Suprapubic skin (tissue), 4 donors: ENCODE measurements around the gene C22orf31. TPM values are rescaled to one million over a fixed set of nuclear protein-coding genes. Genes with fewer than 3 reads are reported as not detected.

Experiments used
- DNase-seq, 2 donors: peaks; one replicate each; pipeline ENCODE4 v3.0.0-alpha.2; 2019; ENCODE audit warnings: low spot score in 2 of 2
- H3K27ac ChIP-seq: fragments of 200-600 bp; sonication (generic); one replicate; pipeline ENCODE4 v1.5.1; 2019
- H3K27me3 ChIP-seq: fragments of 200-600 bp; sonication (generic); one replicate; pipeline ENCODE4 v1.5.1; 2019
- H3K36me3 ChIP-seq: fragments of 200-600 bp; sonication (generic); one replicate; pipeline ENCODE4 v1.5.1; 2019
- H3K4me1 ChIP-seq: fragments of 200-600 bp; sonication (generic); one replicate; pipeline ENCODE4 v1.5.1; 2019
- H3K4me3 ChIP-seq: fragments of 200-600 bp; sonication (generic); one replicate; pipeline ENCODE4 v1.5.1; 2019; ENCODE audit warnings: mild to moderate bottlenecking
- H3K9me3 ChIP-seq: fragments of 200-600 bp; sonication (generic); one replicate; pipeline ENCODE4 v1.5.1; 2019
- CTCF ChIP-seq, 2 donors: fragments of 200-600 bp in 1 of 2; fragments of 450-650 bp in 1 of 2; sonication (generic) in 1 of 2; IDR thresholded peaks; one replicate each; pipeline ENCODE4 v1.5.1; 2016 to 2019; ENCODE audit warnings: antibody characterized with exemption in 2 of 2, mild to moderate bottlenecking in 1 of 2, moderate library complexity in 1 of 2
- EP300 ChIP-seq: sonication (generic); formaldehyde crosslinking; IDR thresholded peaks from one replicate; pipeline ENCODE4 v1.6.1; 2017; ENCODE audit warnings: antibody characterized with exemption
- POLR2A ChIP-seq, 2 donors: fragments of 450-650 bp; IDR thresholded peaks; one replicate each; pipeline ENCODE4 v1.6.1; 2017; ENCODE audit warnings: antibody characterized with exemption in 2 of 2, mild to moderate bottlenecking in 2 of 2, moderate library complexity in 2 of 2
- POLR2AphosphoS5 ChIP-seq, 3 donors: sonication (generic); formaldehyde crosslinking; IDR thresholded peaks; one replicate each; pipeline ENCODE4 v1.6.1; 2017; ENCODE audit warnings: antibody characterized with exemption in 3 of 3
- WGBS: methylation state at CpG from one replicate; pipeline ENCODE4 v1.1.5; 2018; 5-methylcytosine and 5-hydroxymethylcytosine counted together
- total RNA-seq, 4 donors: library from RNA; depleted of rRNA; stranded (reverse); fragments of >200 nt; gene quantifications; one replicate each; pipeline ENCODE4 v1.1.0, GENCODE V29; 2016

The C22orf31 gene
- total RNA-seq, 4 donors from 2014 or later: not detected

- WGBS: 79% methylated on average over 4 of the region's 4 CpGs
- peak in 1 of 2 donors; percentile 19 for DNase-seq
- Histone ChIP-seq H3K27me3 (no peaks in the 10 kb centered on the region), H3K9me3 (no peaks in the 10 kb centered on the region), H3K27ac (no peak overlapping the region), H3K4me3 (no peak overlapping the region), H3K36me3 (no peaks in the 10 kb centered on the region), H3K4me1 (peaks cover 37% of the 10 kb centered on the region)
- TF ChIP-seq POLR2A (IDR thresholded peaks at IDR 0.05): no peak
- TF ChIP-seq EP300: no peak
- no peak for TF ChIP-seq POLR2AphosphoS5 (IDR thresholded peaks at IDR 0.05)
- no peak for TF ChIP-seq CTCF (IDR thresholded peaks at IDR 0.05)
Observed at GRCh38 chr22:29069463-29069862, 7.8 kb upstream of the C22orf31 start.

GRCh38 chr22:29065468-29066190, 4.0 kb upstream of the C22orf31 start:
- Histone ChIP-seq H3K9me3 (no peaks in the 10 kb centered on the region), H3K4me1 (peaks cover 7% of the 10 kb centered on the region), H3K27me3 (no peaks in the 10 kb centered on the region), H3K36me3 (no peaks in the 10 kb centered on the region), H3K4me3 (no peak overlapping the region), H3K27ac (no peak overlapping the region)
- peak in 1 of 2 donors; percentile 5 for DNase-seq
- no peak for TF ChIP-seq EP300
- TF ChIP-seq POLR2AphosphoS5 (IDR thresholded peaks at IDR 0.05): no peak
- no peak for TF ChIP-seq POLR2A (IDR thresholded peaks at IDR 0.05)
- TF ChIP-seq CTCF (IDR thresholded peaks at IDR 0.05): no peak
- 36% methylated on average over 7 of the region's 7 CpGs for WGBS

- TF ChIP-seq CTCF (IDR thresholded peaks at IDR 0.05) (no peak), EP300 (no peak), POLR2A (IDR thresholded peaks at IDR 0.05) (no peak), POLR2AphosphoS5 (IDR thresholded peaks at IDR 0.05) (no peak)
- Histone ChIP-seq H3K36me3 (no peaks in the 10 kb centered on the region), H3K9me3 (no peaks in the 10 kb centered on the region), H3K4me1 (peaks cover 6% of the 10 kb centered on the region), H3K27me3 (no peaks in the 10 kb centered on the region), H3K4me3 (no peak overlapping the region), H3K27ac (no peak overlapping the region)
- 55% methylated on average over 8 of the region's 8 CpGs for WGBS
- peak in 1 of 2 donors; percentile 17 for DNase-seq
Observed at GRCh38 chr22:29062286-29062821, 723 bp upstream of the C22orf31 start.

GRCh38 chr22:29060931-29061330, 700 bp downstream of the C22orf31 start:
- Histone ChIP-seq H3K9me3 (no peaks in the 10 kb centered on the region), H3K27me3 (no peaks in the 10 kb centered on the region), H3K27ac (no peak overlapping the region), H3K4me3 (no peak overlapping the region), H3K4me1 (peaks cover 3% of the 10 kb centered on the region), H3K36me3 (no peaks in the 10 kb centered on the region)
- DNase-seq: peak in 1 of 2 donors; percentile 22
- TF ChIP-seq EP300 (no peak), POLR2AphosphoS5 (IDR thresholded peaks at IDR 0.05) (no peak), CTCF (IDR thresholded peaks at IDR 0.05) (no peak), POLR2A (IDR thresholded peaks at IDR 0.05) (no peak)
- 76% methylated on average over 7 of the region's 7 CpGs for WGBS

- Histone ChIP-seq H3K4me1 (peaks cover 3% of the 10 kb centered on the region), H3K27ac (no peak overlapping the region), H3K27me3 (no peaks in the 10 kb centered on the region), H3K4me3 (no peak overlapping the region), H3K9me3 (no peaks in the 10 kb centered on the region), H3K36me3 (no peaks in the 10 kb centered on the region)
- WGBS: 86% methylated on average over 12 of the region's 12 CpGs
- TF ChIP-seq POLR2AphosphoS5 (IDR thresholded peaks at IDR 0.05): no peak
- no peak for TF ChIP-seq EP300
- TF ChIP-seq POLR2A (IDR thresholded peaks at IDR 0.05): no peak
- no peak for TF ChIP-seq CTCF (IDR thresholded peaks at IDR 0.05)
- peak in 1 of 2 donors; percentile 18 for DNase-seq
Observed at GRCh38 chr22:29060251-29060869, 1.3 kb downstream of the C22orf31 start.
